ENCODE measurements around the gene MARK1.

- TF ChIP-seq, protein P1, sequence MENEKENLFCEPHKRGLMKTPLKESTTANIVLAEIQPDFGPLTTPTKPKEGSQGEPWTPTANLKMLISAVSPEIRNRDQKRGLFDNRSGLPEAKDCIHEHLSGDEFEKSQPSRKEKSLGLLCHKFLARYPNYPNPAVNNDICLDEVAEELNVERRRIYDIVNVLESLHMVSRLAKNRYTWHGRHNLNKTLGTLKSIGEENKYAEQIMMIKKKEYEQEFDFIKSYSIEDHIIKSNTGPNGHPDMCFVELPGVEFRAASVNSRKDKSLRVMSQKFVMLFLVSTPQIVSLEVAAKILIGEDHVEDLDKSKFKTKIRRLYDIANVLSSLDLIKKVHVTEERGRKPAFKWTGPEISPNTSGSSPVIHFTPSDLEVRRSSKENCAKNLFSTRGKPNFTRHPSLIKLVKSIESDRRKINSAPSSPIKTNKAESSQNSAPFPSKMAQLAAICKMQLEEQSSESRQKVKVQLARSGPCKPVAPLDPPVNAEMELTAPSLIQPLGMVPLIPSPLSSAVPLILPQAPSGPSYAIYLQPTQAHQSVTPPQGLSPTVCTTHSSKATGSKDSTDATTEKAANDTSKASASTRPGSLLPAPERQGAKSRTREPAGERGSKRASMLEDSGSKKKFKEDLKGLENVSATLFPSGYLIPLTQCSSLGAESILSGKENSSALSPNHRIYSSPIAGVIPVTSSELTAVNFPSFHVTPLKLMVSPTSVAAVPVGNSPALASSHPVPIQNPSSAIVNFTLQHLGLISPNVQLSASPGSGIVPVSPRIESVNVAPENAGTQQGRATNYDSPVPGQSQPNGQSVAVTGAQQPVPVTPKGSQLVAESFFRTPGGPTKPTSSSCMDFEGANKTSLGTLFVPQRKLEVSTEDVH (IDR thresholded peaks at IDR 0.05; ENCODE audit: low read depth, partially characterized antibody), result no peak
- TF ChIP-seq, protein P2, sequence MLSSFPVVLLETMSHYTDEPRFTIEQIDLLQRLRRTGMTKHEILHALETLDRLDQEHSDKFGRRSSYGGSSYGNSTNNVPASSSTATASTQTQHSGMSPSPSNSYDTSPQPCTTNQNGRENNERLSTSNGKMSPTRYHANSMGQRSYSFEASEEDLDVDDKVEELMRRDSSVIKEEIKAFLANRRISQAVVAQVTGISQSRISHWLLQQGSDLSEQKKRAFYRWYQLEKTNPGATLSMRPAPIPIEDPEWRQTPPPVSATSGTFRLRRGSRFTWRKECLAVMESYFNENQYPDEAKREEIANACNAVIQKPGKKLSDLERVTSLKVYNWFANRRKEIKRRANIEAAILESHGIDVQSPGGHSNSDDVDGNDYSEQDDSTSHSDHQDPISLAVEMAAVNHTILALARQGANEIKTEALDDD (IDR thresholded peaks at IDR 0.05), result no peak
- TF ChIP-seq, protein P3, sequence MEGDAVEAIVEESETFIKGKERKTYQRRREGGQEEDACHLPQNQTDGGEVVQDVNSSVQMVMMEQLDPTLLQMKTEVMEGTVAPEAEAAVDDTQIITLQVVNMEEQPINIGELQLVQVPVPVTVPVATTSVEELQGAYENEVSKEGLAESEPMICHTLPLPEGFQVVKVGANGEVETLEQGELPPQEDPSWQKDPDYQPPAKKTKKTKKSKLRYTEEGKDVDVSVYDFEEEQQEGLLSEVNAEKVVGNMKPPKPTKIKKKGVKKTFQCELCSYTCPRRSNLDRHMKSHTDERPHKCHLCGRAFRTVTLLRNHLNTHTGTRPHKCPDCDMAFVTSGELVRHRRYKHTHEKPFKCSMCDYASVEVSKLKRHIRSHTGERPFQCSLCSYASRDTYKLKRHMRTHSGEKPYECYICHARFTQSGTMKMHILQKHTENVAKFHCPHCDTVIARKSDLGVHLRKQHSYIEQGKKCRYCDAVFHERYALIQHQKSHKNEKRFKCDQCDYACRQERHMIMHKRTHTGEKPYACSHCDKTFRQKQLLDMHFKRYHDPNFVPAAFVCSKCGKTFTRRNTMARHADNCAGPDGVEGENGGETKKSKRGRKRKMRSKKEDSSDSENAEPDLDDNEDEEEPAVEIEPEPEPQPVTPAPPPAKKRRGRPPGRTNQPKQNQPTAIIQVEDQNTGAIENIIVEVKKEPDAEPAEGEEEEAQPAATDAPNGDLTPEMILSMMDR (IDR thresholded peaks at IDR 0.05 in 2 of 3, conservative IDR thresholded peaks at IDR 0.05 in 1 of 3; ENCODE audit: insufficient read depth in 2 of 3, low read depth in 1 of 3, low read length in 3 of 3), result no peak
- TF ChIP-seq FOXM1 (IDR thresholded peaks at IDR 0.05; ENCODE audit: low read depth) (no peak), FOXM1 (CRISPR knock-in tag; IDR thresholded peaks at IDR 0.05; ENCODE audit: low read depth) (no peak), DPF2 (IDR thresholded peaks at IDR 0.05) (no peak), TAF1 (IDR thresholded peaks at IDR 0.05; ENCODE audit: control insufficient read depth, extremely low read depth, insufficient read depth, low read length, severe bottlenecking) (no peak)
- TF ChIP-seq, protein P4, sequence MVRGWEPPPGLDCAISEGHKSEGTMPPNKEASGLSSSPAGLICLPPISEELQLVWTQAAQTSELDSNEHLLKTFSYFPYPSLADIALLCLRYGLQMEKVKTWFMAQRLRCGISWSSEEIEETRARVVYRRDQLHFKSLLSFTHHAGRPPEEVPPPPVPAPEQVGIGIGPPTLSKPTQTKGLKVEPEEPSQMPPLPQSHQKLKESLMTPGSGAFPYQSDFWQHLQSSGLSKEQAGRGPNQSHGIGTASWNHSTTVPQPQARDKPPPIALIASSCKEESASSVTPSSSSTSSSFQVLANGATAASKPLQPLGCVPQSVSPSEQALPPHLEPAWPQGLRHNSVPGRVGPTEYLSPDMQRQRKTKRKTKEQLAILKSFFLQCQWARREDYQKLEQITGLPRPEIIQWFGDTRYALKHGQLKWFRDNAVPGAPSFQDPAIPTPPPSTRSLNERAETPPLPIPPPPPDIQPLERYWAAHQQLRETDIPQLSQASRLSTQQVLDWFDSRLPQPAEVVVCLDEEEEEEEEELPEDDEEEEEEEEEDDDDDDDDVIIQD (CRISPR knock-in tag; IDR thresholded peaks at IDR 0.05), result no peak
Observed at GRCh38 chr1:220707160-220707559, 179.2 kb downstream of the MARK1 start.

Data from K562 (cell line).